H9 (cell line): Measurements from ENCODE around the gene OR56A1. TPM values are rescaled to one million over a fixed set of nuclear protein-coding genes. Genes with fewer than 3 reads are reported as not detected.

Experiments used
- DNase-seq: peaks from one replicate; pipeline ENCODE4 v3.0.0-alpha.2; 2017
- H2AFZ ChIP-seq: one replicate; pipeline ENCODE4 v1.6.1; 2013; ENCODE audit warnings: mild to moderate bottlenecking, low read length, control low read depth, moderate library complexity
- H2AK5ac ChIP-seq: 2 replicates; pipeline ENCODE4 v1.6.1; 2013; ENCODE audit warnings: low read length, control low read depth, mixed read lengths; ENCODE audit not compliant: insufficient read length
- H2BK120ac ChIP-seq: one replicate; pipeline ENCODE4 v1.6.1; 2013; ENCODE audit warnings: low read depth, mild to moderate bottlenecking, low read length, control low read depth, inconsistent platforms; ENCODE audit not compliant: poor library complexity, severe bottlenecking
- H2BK12ac ChIP-seq: 2 replicates; pipeline ENCODE4 v1.6.1; 2013; ENCODE audit warnings: low read length, control low read depth, mixed read lengths, low read depth; ENCODE audit not compliant: insufficient read length
- H2BK15ac ChIP-seq: 2 replicates; pipeline ENCODE4 v1.6.1; 2013; ENCODE audit warnings: low read depth, low read length, control low read depth
- H2BK20ac ChIP-seq: one replicate; pipeline ENCODE4 v1.6.1; 2013; ENCODE audit warnings: low read depth, mild to moderate bottlenecking, low read length, control low read depth, inconsistent platforms; ENCODE audit not compliant: poor library complexity, severe bottlenecking
- H2BK5ac ChIP-seq: 2 replicates; pipeline ENCODE4 v1.6.1; 2013; ENCODE audit warnings: low read length, control low read depth, mixed read lengths; ENCODE audit not compliant: insufficient read length
- H3K14ac ChIP-seq: 2 replicates; pipeline ENCODE4 v1.6.1; 2013; ENCODE audit warnings: low read length, control low read depth; ENCODE audit not compliant: insufficient read depth
- H3K18ac ChIP-seq: 2 replicates; pipeline ENCODE4 v1.6.1; 2013; ENCODE audit warnings: low read depth, mild to moderate bottlenecking, mixed read lengths, low read length, control low read depth; ENCODE audit not compliant: insufficient read length
- H3K23ac ChIP-seq: 2 replicates; pipeline ENCODE4 v1.6.1; 2013; ENCODE audit warnings: low read length, control low read depth, mixed read lengths, low read depth; ENCODE audit not compliant: insufficient read length
- H3K23me2 ChIP-seq: 2 replicates; pipeline ENCODE4 v1.6.1; 2013; ENCODE audit warnings: low read depth, mild to moderate bottlenecking, mixed read lengths, low read length, control low read depth; ENCODE audit not compliant: insufficient read length, poor library complexity, severe bottlenecking
- H3K27ac ChIP-seq: 2 replicates; pipeline ENCODE4 v1.5.1; 2013; ENCODE audit warnings: low read length, control low read depth, mixed read lengths, low read depth; ENCODE audit not compliant: insufficient read length
- H3K27me3 ChIP-seq: 2 replicates; pipeline ENCODE4 v1.6.1; 2013; ENCODE audit warnings: low read length, control low read depth, inconsistent platforms; ENCODE audit not compliant: insufficient read depth
- H3K4ac ChIP-seq: 2 replicates; pipeline ENCODE4 v1.6.1; 2013; ENCODE audit warnings: low read depth, mild to moderate bottlenecking, control low read depth, inconsistent platforms, low read length, moderate library complexity
- H3K4me1 ChIP-seq: 2 replicates; pipeline ENCODE4 v1.6.1; 2013; ENCODE audit warnings: low read length, control low read depth, inconsistent platforms; ENCODE audit not compliant: insufficient read depth
- H3K4me2 ChIP-seq: 2 replicates; pipeline ENCODE4 v1.6.1; 2013; ENCODE audit warnings: low read length, control low read depth, mixed read lengths; ENCODE audit not compliant: insufficient read length, insufficient read depth
- H3K56ac ChIP-seq: 2 replicates; pipeline ENCODE4 v1.6.1; 2013; ENCODE audit warnings: low read depth, mild to moderate bottlenecking, mixed read lengths, low read length, control low read depth; ENCODE audit not compliant: insufficient read length
- H3K79me1 ChIP-seq: 2 replicates; pipeline ENCODE4 v1.6.1; 2013; ENCODE audit warnings: low read depth, mild to moderate bottlenecking, moderate library complexity, low read length, control low read depth, inconsistent platforms; ENCODE audit not compliant: insufficient read depth, poor library complexity, severe bottlenecking
- H3K79me2 ChIP-seq: 2 replicates; pipeline ENCODE4 v1.6.1; 2013; ENCODE audit warnings: low read length, control low read depth, inconsistent platforms; ENCODE audit not compliant: insufficient read depth
- H3K9ac ChIP-seq: 2 replicates; pipeline ENCODE4 v1.6.1; 2013; ENCODE audit warnings: low read length, control low read depth, mixed read lengths; ENCODE audit not compliant: insufficient read length; ENCODE audit errors: extremely low read depth
- H3K9me3 ChIP-seq: one replicate; pipeline ENCODE4 v1.6.1; 2013; ENCODE audit warnings: low read depth, low read length, inconsistent platforms; ENCODE audit not compliant: control insufficient read depth
- H3T11ph ChIP-seq: one replicate; pipeline ENCODE4 v1.6.1; 2013; ENCODE audit warnings: mild to moderate bottlenecking, low read length, control low read depth, inconsistent platforms
- H4K20me1 ChIP-seq: one replicate; pipeline ENCODE4 v1.6.1; 2013; ENCODE audit not compliant: control insufficient read depth, insufficient read length, insufficient read depth
- H4K5ac ChIP-seq: 2 replicates; pipeline ENCODE4 v1.6.1; 2013; ENCODE audit warnings: low read depth, mild to moderate bottlenecking, mixed read lengths, low read length, control low read depth; ENCODE audit not compliant: insufficient read length
- H4K8ac ChIP-seq: replicated peaks from 2 replicates; pipeline ENCODE4 v1.6.1; 2013; ENCODE audit warnings: low read length, control low read depth, mixed read lengths, low read depth; ENCODE audit not compliant: insufficient read length
- H4K91ac ChIP-seq: 2 replicates; pipeline ENCODE4 v1.6.1; 2013; ENCODE audit warnings: low read depth, mild to moderate bottlenecking, moderate library complexity, mixed read lengths, low read length, control low read depth; ENCODE audit not compliant: insufficient read length
- H3K27ac Mint-ChIP-seq, 3 experiments: 2 replicates in 2 of 3; 3 replicates in 1 of 3; pipeline ENCODE4 v1.8.0; 2020 to 2021; ENCODE audit warnings: mixed read lengths in 3 of 3, mild to moderate bottlenecking in 1 of 3, moderate library complexity in 1 of 3
- H3K27me3 Mint-ChIP-seq: 2 replicates; pipeline ENCODE4 v1.8.0; 2021; ENCODE audit warnings: low read depth, mild to moderate bottlenecking, moderate library complexity, mixed read lengths
- H3K36me3 Mint-ChIP-seq, 3 experiments: 2 replicates in 2 of 3; 3 replicates in 1 of 3; pipeline ENCODE4 v1.8.0; 2020 to 2021; ENCODE audit warnings: low read depth in 3 of 3, mixed read lengths in 3 of 3; ENCODE audit not compliant: insufficient read depth in 1 of 3
- H3K4me1 Mint-ChIP-seq, 2 experiments: 2 replicates each; pipeline ENCODE4 v1.8.0; 2020; ENCODE audit warnings: mixed read lengths in 2 of 2
- H3K4me3 Mint-ChIP-seq, 2 experiments: 2 replicates in 1 of 2; 3 replicates in 1 of 2; pipeline ENCODE4 v1.8.0; 2020 to 2021; ENCODE audit warnings: mild to moderate bottlenecking in 2 of 2, mixed read lengths in 2 of 2, moderate library complexity in 1 of 2
- H3K9me3 Mint-ChIP-seq, 2 experiments: 2 replicates in 1 of 2; 3 replicates in 1 of 2; pipeline ENCODE4 v1.8.0; 2020; ENCODE audit warnings: mild to moderate bottlenecking in 2 of 2, mixed read lengths in 2 of 2, moderate library complexity in 1 of 2
- CTCF ChIP-seq: fragments of 200-600 bp; sonication (generic); conservative IDR thresholded peaks from 3 replicates; pipeline ENCODE4 v1.8.0; 2021; ENCODE audit warnings: antibody characterized with exemption, mild to moderate bottlenecking
- WGBS: extraction: QIAGEN DNeasy Blood & Tissue Kit; methylation state at CpG from one replicate; pipeline ENCODE4 v1.1.7; 2013; ENCODE audit warnings: missing lambda C conversion rate, low lambda C conversion rate, mixed read lengths; ENCODE audit not compliant: insufficient read length; ENCODE audit errors: extremely low coverage; 5-methylcytosine and 5-hydroxymethylcytosine counted together
- total RNA-seq: library from RNA; stranded (reverse); gene quantifications from 2 replicates; pipeline ENCODE4 v1.2.1, GENCODE V29; 2021

Gene OR56A1
- total RNA-seq, 1 experiment from 2014 or later = 0.07 TPM

- H4K8ac ChIP-seq = no peak overlapping the region
- no peak overlapping the region for H2AK5ac ChIP-seq
- H3K18ac ChIP-seq = no peak overlapping the region
- no peak overlapping the region for H2BK12ac ChIP-seq
- H3K27me3 Mint-ChIP-seq = peaks cover 3% of the 10 kb centered on the region; the same call in 1 of the 2 replicates
- no peaks in the 10 kb centered on the region for H3K36me3 Mint-ChIP-seq
- no peak overlapping the region for H3K4me3 Mint-ChIP-seq
- no peak overlapping the region for H3K56ac ChIP-seq
- no peak for TF ChIP-seq CTCF
- no peak overlapping the region for H4K91ac ChIP-seq
- no peak overlapping the region for H2AFZ ChIP-seq
- H2BK5ac ChIP-seq = no peak overlapping the region
- H3K9ac ChIP-seq = no peak overlapping the region
- H3K4me2 ChIP-seq = no peak overlapping the region
- no peak overlapping the region for H3K23ac ChIP-seq
- no CpG with 5 or more reads among the region's 1 CpG for WGBS
- H2BK15ac ChIP-seq = no peak overlapping the region
- no peak overlapping the region for H2BK120ac ChIP-seq
- H3K4me1 ChIP-seq = no peaks in the 10 kb centered on the region
- DNase-seq = no peak
- H2BK20ac ChIP-seq = no peak overlapping the region
- H3K27me3 ChIP-seq = no peaks in the 10 kb centered on the region
- H3K27ac ChIP-seq = no peak overlapping the region
- H3K9me3 Mint-ChIP-seq = no peaks in the 10 kb centered on the region
- H3K4ac ChIP-seq = no peak overlapping the region
- no peaks in the 10 kb centered on the region for H3K79me1 ChIP-seq
- peaks cover 0 to 3% of the 10 kb centered on the region in 2 experiments; a peak in 1 of 4 replicates for H3K4me1 Mint-ChIP-seq
- H4K5ac ChIP-seq = no peak overlapping the region
- no peak overlapping the region for H3K14ac ChIP-seq
- H4K20me1 ChIP-seq = no peaks in the 10 kb centered on the region
- no peaks in the 10 kb centered on the region for H3K23me2 ChIP-seq
- no peak overlapping the region for H3T11ph ChIP-seq
- H3K27ac Mint-ChIP-seq = no peak overlapping the region
- H3K79me2 ChIP-seq = no peaks in the 10 kb centered on the region
- H3K9me3 ChIP-seq = no peaks in the 10 kb centered on the region
These were observed 3.1 kb downstream of the OR56A1 start for GRCh38 chr11:6027501-6027900.
